UCSD-AML1 (cell line): Measurements from ENCODE around the gene AP3B2.
"Not testable (repeated sequence)": the region's sequence is repeated elsewhere in the genome, so short reads cannot be mapped to it uniquely, and the experiment has no call there.

Experiments
- DNase-seq: peaks from one replicate; lab custom pipeline; 2025; ENCODE audit not compliant: unreplicated experiment; lab: John Stamatoyannopoulos, UW

AP3B2 gene

DNA sequence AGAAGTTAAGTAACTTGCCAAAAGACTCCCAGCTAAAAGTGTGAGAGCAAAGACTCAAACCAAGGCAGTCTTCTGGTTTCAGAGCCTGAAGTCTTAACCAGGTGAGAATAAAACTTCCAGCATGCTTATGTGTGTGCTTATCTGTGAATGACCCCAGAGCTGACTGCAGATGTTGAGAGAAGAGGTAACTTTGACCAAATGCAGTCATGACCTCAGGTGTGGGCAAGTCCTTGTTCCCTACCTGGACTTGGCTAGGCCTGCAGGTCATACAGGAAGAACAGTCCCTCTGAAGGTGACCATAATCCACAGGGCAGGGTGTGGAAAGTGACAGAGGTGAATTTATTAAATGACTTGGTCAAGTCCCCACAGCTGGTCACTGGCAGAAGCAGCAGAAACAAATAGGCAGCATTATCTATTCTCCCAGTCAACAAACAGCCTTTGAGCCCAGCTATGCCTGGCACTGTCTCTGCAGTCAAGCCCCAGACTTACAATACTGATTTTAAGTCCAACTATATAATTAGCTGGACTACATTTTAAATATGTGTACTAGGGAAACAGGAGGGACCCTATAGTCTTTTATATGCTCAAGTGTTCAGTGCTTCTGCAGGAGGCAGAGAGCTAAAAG lies 59.5 kb downstream of the AP3B2 start:
- no peak for DNase-seq

DNA sequence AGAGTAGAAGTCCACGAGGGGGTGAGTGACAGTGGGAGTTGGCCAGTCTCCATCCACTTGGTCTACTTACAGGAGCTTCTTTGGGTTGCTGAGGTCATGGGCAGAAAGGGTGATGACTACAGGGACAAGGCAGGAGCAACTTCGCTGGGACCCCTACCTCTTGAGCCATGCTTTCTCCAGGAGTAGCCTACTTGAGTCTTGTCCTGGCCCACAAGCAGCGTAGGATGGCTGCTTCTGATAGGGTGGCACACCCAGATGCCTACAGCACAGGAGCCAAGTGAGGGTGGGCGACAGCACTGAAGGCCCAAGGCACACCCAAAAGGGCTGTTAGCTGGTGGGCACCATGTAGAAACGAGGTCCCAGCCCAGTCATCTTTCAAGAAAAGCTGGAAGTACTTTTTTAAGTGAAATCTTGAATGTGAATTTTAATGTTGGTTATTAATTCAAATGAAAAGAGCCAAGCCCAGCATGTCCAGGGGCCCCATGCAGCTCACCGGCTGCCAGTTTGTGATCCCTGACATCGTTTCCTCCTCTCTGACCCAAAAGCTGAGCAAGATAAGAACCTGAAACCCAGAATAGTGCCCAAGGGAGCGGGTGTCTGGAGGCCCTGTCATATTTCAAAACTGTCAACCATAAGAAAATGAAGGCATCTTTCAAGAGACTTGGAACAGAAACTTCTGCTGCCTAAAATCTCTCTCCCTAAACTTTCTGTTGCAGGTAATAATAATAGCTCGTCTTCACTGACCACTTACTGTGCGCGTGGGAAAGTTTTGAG lies 60.3 kb downstream of the AP3B2 start:
- DNase-seq = no peak

DNA sequence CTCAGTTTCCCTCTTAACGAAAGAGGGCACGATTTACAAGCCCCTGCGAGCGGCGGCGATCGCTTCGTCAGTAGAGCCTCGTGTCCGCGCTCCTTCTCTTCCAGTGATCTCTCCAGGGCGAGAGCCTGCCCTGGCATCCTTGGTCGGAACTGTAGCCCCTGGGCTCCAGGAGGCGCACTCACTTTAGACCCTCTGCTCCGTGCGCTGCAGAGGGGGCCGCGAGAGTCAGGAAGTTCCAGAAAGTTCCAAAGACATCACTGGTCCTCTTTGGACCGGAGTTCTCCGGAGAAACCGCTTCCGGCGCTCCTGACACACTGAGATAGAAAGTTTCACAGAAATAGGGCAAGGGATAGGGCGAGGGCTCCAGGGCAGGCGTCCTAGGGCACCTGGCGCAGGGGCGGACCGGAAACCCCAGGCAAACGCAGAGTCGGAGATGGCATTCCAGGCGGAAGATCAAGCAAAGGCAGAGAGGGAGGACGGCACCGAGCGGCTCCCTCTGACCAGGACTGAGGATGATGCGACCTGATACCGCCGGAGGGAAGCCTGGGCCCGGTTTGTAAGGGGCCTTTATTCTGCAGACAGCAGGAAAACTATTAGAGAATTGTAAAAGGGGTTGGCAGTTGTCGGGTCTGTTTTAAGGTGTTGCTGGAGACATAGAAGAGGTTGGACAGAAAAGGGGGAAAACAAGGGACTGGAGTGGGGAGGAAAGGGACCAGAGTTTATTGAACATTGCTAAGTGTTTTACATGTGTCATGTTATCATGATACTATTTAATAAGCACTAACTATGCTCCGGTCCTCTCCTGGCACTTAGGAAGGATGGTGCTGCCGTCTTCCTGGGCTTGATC lies 61.2 kb downstream of the AP3B2 start:
- DNase-seq = no peak

DNA sequence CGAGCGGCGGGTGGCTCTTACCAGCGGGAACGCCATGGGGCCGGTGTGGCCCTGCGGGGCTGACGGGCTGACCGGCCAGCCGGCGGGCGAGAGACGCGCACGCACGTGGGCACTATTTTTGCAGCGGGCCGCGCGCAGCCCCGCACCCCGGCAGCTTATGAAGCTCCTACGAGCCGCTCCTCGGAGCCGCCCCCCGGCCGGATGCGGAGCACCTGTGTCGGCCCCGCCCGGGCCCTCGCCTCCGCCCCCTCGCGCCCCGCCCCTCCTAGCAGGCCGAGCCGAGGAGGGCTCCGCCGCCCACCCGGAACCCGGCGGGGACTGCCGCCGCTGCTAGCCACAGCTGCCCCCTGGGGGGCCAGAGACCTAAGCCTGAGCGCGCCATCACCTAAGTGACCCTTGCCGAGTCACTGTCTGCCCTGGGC lies 61.8 kb downstream of the AP3B2 start:
- no peak for DNase-seq

DNA sequence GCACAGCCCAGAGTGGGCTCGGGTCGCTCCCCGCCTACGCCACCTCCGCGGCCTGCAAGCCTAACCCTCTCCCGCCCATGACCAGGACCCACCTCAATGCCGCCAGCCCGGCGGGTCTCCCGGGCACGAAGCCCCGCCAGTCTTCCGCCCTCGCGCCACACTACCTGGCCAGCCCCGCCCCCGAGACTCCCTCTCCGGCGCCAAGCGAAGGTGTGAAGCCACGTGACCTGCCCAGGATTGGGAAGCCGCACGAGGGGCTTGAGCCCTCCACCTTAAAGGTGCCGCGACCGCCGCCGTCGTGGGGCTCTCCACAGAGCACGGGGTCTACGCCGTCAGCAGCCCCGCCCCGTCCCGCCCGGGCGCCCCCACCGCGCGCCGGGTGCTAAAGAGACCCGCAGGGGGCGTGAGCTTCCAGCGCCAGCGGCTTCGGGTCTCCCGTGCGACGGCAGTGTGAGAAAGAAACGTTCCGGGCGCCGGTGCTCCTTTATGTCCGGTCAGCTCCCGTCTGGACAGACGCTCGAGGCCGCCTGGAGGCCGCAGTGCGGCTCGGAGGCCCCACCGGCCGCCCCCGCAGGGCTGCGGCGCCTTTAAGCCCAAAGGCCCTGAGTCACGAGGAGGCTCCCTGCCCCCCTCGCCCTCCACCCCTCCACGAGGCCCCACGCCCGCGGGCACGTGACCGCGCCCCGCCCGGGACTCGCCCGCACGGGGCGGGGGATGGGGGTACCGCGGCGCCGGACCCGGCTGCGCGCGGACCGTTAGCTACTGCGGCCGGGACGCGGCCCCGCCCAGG lies 62.4 kb downstream of the AP3B2 start, which contains the start of gene CPEB1:
Gene CPEB1 (minus strand): TSS at position 319 of the 790 bp plus-strand sequence. CDS start 18,904 bp downstream, outside the sequence.
- DNase-seq = no peak

DNA sequence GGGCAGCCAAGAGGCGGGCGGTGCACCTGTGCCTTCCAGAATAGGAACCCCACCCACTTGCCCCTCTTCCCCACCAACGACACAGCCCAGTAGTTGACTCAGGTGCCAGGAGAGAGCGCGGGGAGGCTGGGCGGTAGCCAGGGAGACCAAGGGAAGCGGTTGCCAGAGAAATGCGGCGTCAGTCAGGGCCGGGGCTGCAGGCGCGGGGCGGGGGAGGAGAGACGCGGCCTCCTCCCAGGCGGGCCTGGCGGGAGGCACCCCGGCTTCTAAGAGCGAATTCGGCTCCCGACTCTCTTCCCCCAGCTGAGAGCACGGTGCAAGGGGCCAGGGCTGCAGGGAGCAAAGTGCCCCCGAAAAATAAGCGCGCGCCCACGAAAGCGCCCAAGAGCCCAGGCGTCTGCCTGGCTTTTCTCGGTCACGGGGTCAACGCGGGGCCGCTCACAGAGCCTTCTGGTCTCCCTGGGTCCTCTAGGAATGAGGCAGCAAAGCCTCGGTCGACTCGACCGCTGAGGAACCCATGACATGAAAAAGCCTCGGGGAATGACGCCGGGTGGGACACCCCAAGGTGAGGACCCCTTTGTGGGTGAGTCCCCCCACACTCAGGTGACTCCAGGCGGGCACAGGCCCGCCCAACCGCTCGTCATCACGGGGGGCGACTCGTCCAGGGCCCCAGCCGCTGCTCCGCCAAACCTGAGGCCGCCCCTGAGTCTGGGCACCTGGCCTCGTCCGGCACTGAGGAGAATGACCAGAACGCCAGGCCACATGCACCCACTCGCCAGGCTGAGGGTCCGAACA lies 63.2 kb downstream of the AP3B2 start:
- DNase-seq = no peak

DNA sequence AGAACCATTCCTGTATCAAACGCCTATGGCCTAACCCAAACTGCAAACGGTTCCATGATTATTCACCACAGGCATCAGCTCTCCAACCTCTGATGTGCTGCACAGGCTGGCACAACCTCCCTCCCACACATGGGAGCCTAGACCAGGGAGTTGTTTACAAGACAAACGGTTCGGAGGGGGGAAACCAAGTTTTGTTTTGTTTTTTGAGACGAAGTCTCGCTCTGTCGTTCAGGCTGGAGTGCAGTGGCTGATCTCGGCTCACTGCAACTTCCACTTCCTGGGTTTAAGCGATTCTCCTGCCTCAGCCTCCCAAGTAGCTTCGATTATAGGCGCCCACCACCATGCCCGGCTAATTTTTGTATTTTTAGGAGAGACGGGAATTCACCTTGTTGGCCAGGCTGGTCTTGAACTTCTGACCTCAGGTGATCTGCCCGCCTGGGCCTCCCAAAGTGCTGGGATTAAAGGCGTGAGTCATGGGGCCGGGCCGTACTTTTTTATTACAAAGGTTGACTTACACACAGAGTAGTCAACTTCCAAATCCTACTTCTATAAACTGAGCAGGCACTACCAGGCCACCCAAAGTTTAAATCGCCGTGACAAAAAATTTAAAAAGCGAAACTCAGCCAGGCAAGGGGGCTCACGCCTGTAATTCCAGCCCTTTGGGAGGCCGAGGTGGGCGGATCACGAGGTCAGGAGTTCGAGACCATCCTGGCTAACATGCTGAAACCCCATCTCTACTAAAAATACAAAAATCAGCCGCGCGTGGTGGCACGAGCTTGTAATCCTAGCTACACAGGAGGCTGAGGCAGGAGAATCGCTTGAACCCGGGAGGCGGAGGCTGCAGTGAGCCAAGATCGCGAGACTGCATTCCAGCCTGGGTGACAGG lies 64.5 kb downstream of the AP3B2 start:
- DNase-seq = not testable (repeated sequence)

DNA sequence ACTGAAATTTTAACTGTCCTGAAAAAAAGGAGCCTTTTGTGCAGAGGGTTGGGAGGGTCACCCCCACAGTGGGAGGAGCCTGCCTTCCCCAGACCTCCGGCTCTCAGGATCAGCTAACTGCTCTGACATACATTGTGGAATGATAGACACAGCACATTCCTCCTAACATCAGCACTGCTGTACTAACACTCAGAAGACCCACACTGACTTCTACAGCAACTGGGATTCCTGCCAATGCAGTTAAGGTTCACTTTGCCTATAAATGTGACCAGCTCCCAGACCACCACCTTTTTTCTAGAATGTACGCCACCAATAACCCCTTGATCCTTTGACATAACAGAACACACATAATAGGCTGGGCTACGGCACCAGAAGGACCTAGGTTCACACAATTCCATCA lies 65.7 kb downstream of the AP3B2 start:
- no peak for DNase-seq

DNA sequence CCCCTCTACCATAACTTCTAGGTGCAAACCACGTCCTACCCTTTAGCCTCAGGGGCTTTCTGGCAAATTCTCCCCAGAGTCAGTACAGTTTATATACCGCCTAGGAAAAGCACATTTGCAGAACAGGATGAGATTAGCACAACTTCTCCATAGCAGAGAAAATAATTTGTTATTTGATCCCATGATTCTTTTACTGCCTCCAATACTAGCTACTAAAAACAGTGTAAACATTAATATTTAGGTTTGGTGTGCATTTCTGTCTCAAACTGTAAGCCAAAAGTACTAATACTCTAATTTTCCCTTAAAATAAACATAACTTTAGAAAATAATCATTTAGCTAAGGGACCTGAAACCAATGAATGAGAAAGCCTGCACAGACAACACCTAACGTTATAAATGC lies 67.0 kb downstream of the AP3B2 start:
- no peak for DNase-seq

DNA sequence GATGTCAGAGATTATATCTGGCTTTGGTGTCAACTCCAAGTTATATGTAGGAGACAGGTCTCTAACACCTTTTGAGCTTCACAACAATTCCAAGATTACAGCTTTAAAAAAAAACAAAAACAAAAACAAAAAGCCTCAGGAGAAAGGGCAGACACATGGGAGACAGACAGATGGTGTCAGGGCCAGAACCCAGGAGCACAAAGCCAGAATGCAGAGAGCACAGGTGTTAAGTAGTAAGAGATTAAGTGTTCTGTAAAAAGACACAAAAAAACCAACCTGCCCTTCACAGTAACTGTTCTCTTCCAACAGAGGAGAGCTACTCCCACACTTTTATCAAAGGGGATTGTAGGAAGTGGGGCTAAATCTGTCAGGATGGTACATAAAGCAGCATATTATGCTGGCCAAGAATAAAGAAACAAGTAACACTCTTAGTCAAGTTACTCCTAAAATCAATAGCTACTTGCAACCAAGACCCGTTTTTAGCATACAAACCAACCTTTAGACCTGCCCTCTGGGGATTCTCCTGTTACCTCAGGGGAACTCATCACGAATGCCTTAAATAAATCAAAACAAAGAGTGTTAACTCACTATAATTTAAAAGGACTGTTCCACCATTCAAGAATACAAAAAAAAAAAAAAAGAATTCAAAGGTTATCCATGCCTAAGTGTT lies 68.4 kb downstream of the AP3B2 start:
- no peak for DNase-seq

DNA sequence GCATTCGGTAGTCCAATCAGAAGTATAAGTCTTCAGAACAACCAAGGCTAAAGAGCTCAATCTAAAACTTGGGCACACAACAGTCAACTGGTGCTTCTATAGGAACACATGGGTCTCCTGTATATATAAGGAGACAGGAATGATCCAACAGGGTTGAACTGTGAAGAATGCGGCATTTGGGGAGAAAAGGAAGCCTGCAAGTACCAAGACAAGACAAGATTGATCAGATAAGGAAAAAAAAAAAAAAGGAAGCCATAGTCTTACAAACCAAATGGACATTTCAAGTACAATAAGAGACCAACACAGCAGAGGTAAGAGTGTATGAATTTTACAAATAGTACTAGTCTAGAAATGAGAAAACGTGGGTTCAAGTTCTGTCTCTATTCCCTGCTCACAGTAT lies 69.0 kb downstream of the AP3B2 start:
- no peak for DNase-seq

DNA sequence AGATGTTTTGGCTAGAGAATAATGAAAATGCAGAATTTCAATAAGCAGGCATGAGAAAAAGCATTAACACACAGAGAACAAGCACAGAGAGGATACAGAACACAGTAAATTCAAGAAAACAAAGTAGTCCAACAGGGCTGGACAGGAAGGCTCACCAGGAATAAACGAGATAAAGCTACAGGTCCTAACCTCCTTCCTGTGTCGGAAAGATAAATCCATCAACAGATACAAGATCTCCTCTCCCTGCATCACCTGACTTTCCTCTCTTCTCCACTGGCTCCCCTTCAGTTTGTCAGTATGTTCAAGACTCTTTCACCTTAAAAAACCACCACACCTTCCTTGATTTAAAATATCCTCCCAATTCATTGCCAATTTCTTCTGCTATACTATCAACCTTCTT lies 73.9 kb downstream of the AP3B2 start:
- no peak for DNase-seq

DNA sequence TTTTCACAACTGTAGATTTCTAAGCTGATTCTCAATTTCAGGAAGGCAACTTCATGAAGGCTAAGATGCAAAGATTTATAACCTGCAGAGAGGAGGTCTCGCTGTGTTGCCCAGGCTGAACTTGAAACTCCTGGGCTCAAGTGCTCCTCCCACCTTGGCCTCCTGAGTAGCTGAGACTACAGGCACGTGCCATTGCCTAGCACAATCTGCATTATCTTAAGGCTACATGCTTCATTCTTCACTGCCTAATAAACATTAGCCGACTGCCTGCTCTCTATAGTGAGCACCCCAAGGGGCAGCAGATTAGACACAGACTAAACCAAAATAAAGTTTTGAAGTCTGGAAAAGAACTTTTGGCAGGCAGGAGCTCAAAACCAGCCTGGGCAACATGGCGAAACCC lies 79.6 kb downstream of the AP3B2 start:
- DNase-seq = no peak

DNA sequence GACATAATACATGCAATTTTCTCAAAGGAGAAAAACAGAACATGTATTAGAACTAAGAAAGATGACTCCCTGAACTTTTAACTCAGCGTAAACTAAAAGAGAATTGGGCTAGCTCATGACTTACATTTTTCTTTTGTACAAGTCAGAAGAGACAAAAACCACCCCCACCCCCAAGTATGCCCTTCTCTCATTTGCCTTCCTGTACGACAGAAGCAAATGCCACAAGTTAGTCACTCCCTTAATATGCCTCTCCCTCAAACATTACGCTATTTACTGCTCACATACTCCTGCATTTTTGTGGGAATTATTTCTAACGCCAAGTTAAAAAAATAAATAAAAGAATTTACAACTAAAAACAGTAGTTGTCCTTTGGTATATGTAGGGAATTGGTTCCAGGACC lies 84.5 kb downstream of the AP3B2 start:
- DNase-seq = no peak

DNA sequence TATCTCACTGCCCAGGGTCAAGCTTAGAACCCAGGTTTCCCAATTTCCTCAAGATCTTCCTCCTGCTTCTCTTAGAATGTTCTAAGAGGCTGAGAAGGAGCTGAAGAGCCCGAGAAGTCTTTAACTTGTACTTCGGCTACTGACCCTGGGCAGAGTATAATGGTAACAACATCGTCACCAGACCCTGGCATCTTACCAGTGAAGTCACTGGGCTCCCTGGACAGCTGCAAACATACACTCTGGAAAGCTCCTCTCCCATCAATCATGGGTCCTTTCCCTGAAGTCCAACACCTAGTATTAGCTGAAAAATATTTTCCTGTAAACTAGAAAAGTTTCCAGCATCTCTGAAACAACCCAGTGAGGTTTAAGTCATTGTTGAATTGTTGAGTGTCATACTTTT lies 85.2 kb downstream of the AP3B2 start:
- DNase-seq = no peak

DNA sequence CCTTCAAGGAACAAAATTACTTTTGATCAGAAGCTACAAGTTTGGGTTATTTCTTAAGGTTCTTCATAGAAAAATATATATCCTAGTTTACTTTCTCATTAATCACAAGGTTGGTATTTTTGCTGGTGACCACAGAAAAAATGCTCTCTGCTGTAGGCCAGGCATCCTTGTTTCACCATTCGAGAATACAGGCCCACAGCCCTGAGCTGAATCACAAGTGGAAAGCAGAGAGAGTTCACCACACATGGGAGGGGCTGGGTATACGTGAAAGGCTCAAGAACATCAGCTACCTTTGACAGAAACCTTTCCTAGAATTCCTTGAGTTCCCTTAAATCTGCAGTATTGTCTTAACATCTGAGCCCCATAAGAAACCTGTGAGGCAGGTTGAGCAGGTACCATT lies 85.7 kb downstream of the AP3B2 start:
- no peak for DNase-seq

DNA sequence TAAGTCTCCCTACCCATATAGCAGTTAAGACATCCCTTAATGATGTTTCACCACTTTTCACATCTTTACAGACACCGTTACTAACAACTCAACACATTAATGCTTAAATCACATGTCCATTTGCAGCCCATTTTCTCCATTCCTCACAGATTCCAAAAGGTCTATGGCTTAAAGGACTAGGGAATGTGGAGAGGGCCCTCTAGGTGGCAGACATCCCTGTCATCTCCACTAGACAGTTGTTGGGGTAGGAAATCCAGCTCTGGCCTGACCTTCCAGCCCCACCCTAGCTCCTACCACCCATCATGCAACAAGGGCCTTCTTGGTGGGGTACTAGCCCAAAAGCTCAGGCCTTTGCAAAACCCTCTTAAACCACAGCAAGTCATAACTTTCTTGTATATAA lies 87.7 kb downstream of the AP3B2 start:
- no peak for DNase-seq

DNA sequence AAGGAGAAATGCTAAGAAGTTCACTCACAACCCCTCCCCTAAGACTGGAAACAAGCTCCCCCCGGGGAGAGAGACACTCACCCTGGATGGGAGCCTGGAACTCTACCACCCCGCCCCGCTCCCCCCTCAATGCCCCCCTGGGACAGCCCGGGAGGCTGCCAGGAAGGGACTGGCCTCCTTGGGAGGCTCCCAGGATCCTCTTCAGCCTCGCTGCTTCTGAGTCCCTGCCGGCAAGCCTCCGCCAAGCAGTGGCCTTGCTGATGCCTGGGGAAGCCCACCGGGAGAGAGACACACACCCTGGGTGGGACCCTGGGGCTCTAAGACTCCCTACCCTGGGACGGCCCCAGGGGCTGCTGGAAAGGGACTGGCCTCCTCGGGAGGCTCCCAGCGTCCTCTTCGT lies 95.9 kb downstream of the AP3B2 start:
- no peak for DNase-seq

DNA sequence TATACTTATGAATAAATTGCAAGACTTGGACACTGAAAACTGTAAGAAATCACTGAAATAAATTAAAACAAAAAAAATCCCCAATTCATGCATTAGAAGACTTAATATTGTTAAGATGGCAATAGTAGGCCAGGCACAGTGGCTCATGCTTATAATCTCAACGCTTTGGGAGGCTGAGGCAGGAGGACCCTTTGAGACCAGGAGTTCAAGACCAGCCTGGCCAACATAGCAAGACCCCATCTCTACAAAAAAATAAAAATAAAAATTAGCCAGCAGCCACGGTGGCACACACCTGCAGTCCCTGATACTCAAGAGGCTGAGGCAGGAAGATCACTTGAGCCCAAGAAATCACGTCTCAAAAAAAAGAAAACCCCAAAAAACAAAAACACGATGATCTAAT lies 98.3 kb downstream of the AP3B2 start:
- DNase-seq = no peak
